Measurements from ENCODE around the gene CLDN20.

- TF ChIP-seq CTCF (conservative IDR thresholded peaks at IDR 0.05 in 1 of 2, IDR thresholded peaks at IDR 0.05 in 1 of 2; ENCODE audit: low read depth in 1 of 2, low read length in 2 of 2) (no peak), EZH2 (IDR thresholded peaks at IDR 0.05; ENCODE audit: low read length, missing control alignments) (no peak)
Observed at GRCh38 chr6:155309150-155309549, 45.3 kb downstream of the CLDN20 start.

All from fibroblast of lung (primary cell).